ENCODE measurements around the gene SLC5A12.

DNA sequence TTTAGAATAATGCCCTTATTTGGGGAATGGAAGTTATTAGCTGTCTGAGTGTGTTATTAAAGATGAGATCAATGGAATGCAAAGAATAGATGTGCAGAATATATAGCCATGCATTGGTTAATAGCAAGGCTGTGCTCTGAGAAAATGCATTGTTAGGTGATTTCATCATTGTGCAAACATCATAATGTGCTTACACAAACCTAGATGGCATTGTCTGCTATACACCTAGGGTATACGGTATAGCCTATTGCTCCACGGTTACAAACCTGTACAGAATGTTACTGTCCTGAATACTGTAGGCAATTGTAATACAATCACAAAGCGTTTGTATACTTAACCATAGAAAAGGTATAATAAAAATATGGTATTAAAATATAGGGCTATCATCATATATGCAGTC is 25.5 kb downstream of the SLC5A12 start:
- no peak for TF ChIP-seq EZH2 (IDR thresholded peaks at IDR 0.05; ENCODE audit: insufficient read depth, poor library complexity, severe bottlenecking)
- TF ChIP-seq EZH2phosphoT487 (IDR thresholded peaks at IDR 0.05; ENCODE audit: insufficient read depth, low read depth), result no peak
